Lower leg skin (tissue), 4 donors: Measurements from ENCODE around the gene ASTN1. TPM values are rescaled to one million over a fixed set of nuclear protein-coding genes. Genes with fewer than 3 reads are reported as not detected.

ENCODE experiments used
- DNase-seq, 2 donors: peaks; one replicate each; pipeline ENCODE4 v3.0.0-alpha.2; 2019; ENCODE audit warnings: low spot score in 2 of 2
- H3K4me3 ChIP-seq: fragments of 200-600 bp; sonication (generic); 2 replicates; pipeline ENCODE4 v1.5.1; 2017; ENCODE audit warnings: mild to moderate bottlenecking, low read depth; ENCODE audit not compliant: poor library complexity, severe bottlenecking
- POLR2A ChIP-seq, 2 donors: fragments of 450-650 bp; IDR thresholded peaks; one replicate each; pipeline ENCODE4 v1.6.1; 2016 to 2017; ENCODE audit warnings: antibody characterized with exemption in 2 of 2, mild to moderate bottlenecking in 1 of 2, moderate library complexity in 1 of 2
- WGBS, 2 donors: methylation state at CpG; one replicate each; pipeline ENCODE4 v1.1.5; 2018; 5-methylcytosine and 5-hydroxymethylcytosine counted together
- intact Hi-C: fragments of 100-400 bp; cut with DNase I; formaldehyde crosslinking; loops from one replicate; pipeline ENCODE4 v1.15.0; 2023; ENCODE audit warnings: low total_unique reads
- total RNA-seq, 4 donors: library from RNA; depleted of rRNA; stranded (reverse); fragments of >200 nt; gene quantifications; one replicate each; pipeline ENCODE4 v1.1.0, GENCODE V29; 2016
- TF ChIP-seq, protein P1 (sequence below), 3 donors: fragments of 450-650 bp; IDR thresholded peaks; one replicate each; pipeline ENCODE4 v1.5.1; 2016; ENCODE audit warnings: antibody characterized with exemption in 3 of 3, mild to moderate bottlenecking in 3 of 3, moderate library complexity in 2 of 3

The ASTN1 gene
- total RNA-seq, 4 donors from 2014 or later, result 0.10 to 0.26 TPM; not detected in 2

DNA sequence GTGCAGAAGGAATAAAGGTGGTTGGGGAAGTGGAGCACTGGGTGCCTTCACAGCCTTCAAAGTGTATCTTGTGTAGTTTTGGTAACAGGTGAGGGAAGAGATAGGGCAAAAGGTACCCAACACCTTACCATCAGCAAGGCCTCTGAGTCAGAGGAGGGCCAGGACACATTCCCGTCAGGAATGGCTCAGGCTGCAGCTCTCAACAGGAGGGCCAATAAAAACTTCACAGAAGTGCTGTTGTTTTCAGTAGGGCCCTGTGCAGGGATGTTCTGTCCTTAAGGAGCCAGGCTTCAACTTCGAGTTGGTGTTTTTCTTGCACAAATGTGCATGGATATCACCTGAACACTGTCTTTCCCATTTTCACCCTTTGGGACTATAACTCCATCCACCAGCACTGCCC, 333.4 kb downstream of the ASTN1 start:
- intact Hi-C loops, result no loop called here
- no peak for DNase-seq
- H3K4me3 ChIP-seq, result no peak overlapping the region
- TF ChIP-seq POLR2A (IDR thresholded peaks at IDR 0.05), result no peak
- TF ChIP-seq, protein P1, sequence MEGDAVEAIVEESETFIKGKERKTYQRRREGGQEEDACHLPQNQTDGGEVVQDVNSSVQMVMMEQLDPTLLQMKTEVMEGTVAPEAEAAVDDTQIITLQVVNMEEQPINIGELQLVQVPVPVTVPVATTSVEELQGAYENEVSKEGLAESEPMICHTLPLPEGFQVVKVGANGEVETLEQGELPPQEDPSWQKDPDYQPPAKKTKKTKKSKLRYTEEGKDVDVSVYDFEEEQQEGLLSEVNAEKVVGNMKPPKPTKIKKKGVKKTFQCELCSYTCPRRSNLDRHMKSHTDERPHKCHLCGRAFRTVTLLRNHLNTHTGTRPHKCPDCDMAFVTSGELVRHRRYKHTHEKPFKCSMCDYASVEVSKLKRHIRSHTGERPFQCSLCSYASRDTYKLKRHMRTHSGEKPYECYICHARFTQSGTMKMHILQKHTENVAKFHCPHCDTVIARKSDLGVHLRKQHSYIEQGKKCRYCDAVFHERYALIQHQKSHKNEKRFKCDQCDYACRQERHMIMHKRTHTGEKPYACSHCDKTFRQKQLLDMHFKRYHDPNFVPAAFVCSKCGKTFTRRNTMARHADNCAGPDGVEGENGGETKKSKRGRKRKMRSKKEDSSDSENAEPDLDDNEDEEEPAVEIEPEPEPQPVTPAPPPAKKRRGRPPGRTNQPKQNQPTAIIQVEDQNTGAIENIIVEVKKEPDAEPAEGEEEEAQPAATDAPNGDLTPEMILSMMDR (IDR thresholded peaks at IDR 0.05), result no peak
- 56 to 94% methylated on average over 2 of the region's 2 CpGs for WGBS, 2 donors

DNA sequence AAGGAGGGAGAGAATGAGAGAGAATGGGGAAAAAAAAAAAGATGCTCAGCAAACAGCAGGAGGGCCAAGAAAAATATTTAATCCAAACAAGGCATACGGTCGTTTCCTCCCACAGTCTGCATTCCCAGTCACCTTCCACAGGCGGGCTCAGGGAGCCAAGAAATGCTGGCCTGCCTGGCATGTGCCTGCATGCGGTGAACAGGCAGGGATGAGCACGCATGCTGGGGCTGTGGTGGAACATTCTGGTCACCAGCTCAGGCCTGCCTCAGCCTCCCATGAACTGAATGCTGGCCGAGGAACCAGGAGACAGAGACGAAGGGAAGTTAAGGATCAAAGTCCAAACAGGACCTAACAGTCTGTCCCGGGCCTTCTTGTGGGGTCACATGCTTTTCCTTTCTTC, 335.3 kb downstream of the ASTN1 start:
- intact Hi-C loops, result no loop called here
- DNase-seq, result no peak
- no peak overlapping the region for H3K4me3 ChIP-seq
- WGBS, 2 donors, result 39 to 50% methylated on average over 8 of the region's 8 CpGs
- TF ChIP-seq, protein P1 (IDR thresholded peaks at IDR 0.05), result no peak

DNA sequence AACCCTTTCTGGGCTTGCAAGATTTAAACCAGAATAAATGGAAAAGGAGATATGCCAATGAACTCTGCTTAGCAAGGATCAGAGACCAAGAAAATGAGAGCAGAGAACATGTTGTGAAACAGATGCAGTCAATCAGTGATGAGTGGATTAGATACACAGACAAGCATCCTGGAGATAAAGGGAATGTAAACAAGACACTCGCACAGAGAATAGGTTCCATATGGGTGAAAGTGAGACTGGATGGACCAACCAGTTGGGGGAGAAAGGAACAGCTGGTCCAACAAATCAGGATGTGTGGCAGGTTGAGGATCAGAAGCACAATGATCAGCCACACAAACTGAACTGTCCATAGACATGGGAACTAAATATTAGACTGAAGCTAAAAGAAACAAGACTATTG, 338.2 kb downstream of the ASTN1 start:
- TF ChIP-seq POLR2A (IDR thresholded peaks at IDR 0.05), result no peak
- TF ChIP-seq, protein P1 (IDR thresholded peaks at IDR 0.05), result no peak
- WGBS, 2 donors, result 57 to 67% methylated on average over 1 of the region's 1 CpG
- DNase-seq, result no peak
- intact Hi-C loops, result no loop called here
- no peak overlapping the region for H3K4me3 ChIP-seq

DNA sequence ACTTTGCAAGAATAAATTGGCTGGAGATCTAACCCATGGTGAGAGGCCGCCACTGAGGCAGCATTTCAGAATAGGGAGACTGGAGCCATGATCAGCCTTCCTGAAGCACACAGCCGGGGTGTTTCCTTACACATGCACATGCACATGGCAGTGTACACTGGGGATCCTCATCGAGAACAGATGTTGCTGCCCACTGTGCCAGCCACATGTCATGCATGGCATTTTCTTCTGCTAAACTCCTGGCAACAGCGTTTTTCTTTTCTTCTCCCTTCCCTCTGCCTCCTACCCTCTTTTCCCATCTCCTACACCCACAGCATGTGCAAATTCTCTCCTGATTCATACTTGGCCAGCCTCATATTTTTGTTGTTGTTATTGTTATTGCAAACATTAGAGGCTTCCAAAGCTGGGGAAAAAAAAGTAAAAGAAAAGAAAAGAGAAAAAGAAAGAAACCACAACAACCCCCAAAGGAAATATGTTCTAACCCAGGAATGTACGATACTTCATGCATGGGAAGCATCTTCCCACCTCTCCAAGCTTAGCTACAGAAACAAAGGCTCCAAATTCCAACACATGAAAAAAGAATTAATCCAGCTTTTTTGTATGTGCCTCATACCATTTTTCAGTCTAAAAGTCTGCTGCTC, 344.0 kb downstream of the ASTN1 start:
- TF ChIP-seq POLR2A (IDR thresholded peaks at IDR 0.05), result no peak
- TF ChIP-seq, protein P1 (IDR thresholded peaks at IDR 0.05), result no peak
- intact Hi-C loops, result no loop called here
- no peak overlapping the region for H3K4me3 ChIP-seq
- WGBS, 2 donors, result 59 to 73% methylated on average over 5 of the region's 5 CpGs
- DNase-seq, result no peak

DNA sequence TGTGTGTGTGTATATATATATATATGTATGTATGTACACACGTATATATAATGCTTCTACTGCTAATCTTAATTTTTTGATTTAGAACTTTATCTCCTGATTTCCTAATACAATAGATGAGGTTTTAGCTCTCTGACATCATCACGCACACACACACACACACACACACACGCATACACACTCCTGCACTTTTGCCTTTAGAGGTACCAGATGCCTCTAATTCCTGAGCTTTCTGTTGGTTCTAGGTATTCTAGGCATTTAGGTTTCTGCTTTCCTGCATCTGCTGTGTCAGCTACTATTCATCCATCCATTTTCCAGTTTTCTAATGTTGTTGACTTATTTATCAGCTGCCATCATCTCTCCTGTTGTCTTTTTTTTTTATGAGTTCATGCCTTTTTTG, 348.3 kb downstream of the ASTN1 start:
- intact Hi-C loops, result no loop called here
- no peak for DNase-seq
- 85 to 95% methylated on average over 3 of the region's 3 CpGs for WGBS, 2 donors
- no peak overlapping the region for H3K4me3 ChIP-seq
- TF ChIP-seq, protein P1 (IDR thresholded peaks at IDR 0.05), result no peak
- TF ChIP-seq POLR2A (IDR thresholded peaks at IDR 0.05), result no peak

DNA sequence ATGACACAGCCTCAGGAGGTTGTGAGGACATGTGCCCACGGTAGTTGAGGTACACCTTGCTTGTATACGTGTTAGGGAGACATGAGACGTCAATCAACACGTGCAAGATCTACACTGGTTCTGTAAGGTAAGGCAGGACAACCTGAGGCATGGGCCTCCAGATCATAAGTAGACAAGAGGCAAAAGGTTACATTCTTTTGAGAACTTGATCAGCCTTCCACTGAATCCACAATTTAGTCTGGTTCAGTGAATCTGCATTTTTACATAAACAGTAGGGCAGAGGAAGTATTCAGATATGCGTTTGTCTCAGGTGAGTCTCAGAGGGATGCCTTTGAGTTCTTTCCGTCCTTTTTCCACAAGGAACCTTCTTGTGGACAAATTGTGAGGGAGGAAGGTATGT, 348.9 kb downstream of the ASTN1 start:
- 84 to 85% methylated on average over 6 of the region's 6 CpGs for WGBS, 2 donors
- no peak for DNase-seq
- TF ChIP-seq, protein P1 (IDR thresholded peaks at IDR 0.05), result no peak
- TF ChIP-seq POLR2A (IDR thresholded peaks at IDR 0.05), result no peak
- intact Hi-C loops, result no loop called here
- no peak overlapping the region for H3K4me3 ChIP-seq
